HCT116 (cell line): ENCODE measurements around the gene CLOCK. TPM values are rescaled to one million over a fixed set of nuclear protein-coding genes. Genes with fewer than 3 reads are reported as not detected.

Experiments used
- ATAC-seq: fragments of 200-7000 bp; cut with Tn5 transposase; 2 replicates; pipeline ENCODE4 v1.9.1; 2020; ENCODE audit warnings: mild to moderate bottlenecking, moderate library complexity
- BruUV-seq: library from RNA; stranded (reverse); fragments of 400-500 nt; replicated peaks from 2 replicates; lab custom pipeline; 2021; lab: Mats Ljungman, UMichigan
- CTCF ChIA-PET: fragments of 300-600 bp; sonication (Branson Sonifier 250); formaldehyde crosslinking; loops from one replicate; lab custom pipeline; 2021; ENCODE audit warnings: antibody characterized with exemption; lab: Charles Lee
- POLR2A ChIA-PET: fragments of 300-600, 350-600 bp; sonication (Branson Sonifier 250); formaldehyde crosslinking; loops from one replicate; lab custom pipeline; 2021; ENCODE audit warnings: antibody characterized with exemption; lab: Charles Lee
- RAD21 ChIA-PET, 2 experiments: fragments of 300-600 bp; sonication (Branson Sonifier 250); formaldehyde crosslinking; loops; one replicate each; lab custom pipeline; 2023; ENCODE audit warnings: low total read pairs in 2 of 2; ENCODE audit not compliant: uncharacterized antibody in 2 of 2, unreplicated experiment in 2 of 2, low non-redundant PET in 1 of 2; lab: Charles Lee
- DNase-seq: peaks from one replicate; pipeline ENCODE4 v3.0.0-alpha.2; 2010; ENCODE audit warnings: low read depth, low spot score
- H2AFZ ChIP-seq: fragments of 200-600 bp; shearing (Covaris generic), sonication (generic); 2 replicates; pipeline ENCODE4 v1.6.1; 2017; ENCODE audit warnings: low read depth, mixed run types, mixed read lengths, antibody characterized with exemption, low read length; ENCODE audit not compliant: poor library complexity, severe bottlenecking
- H3K27ac ChIP-seq: 2 replicates; pipeline ENCODE4 v1.5.1; 2012; ENCODE audit warnings: low read depth, low read length
- H3K27me3 ChIP-seq: fragments of 200-600 bp; sonication (generic); 2 replicates; pipeline ENCODE4 v1.6.1; 2016; ENCODE audit warnings: mixed run types, low read length, mixed read lengths; ENCODE audit not compliant: insufficient read depth
- H3K36me3 ChIP-seq, 2 experiments: fragments of 200-500 bp in 1 of 2; fragments of 200-600 bp in 1 of 2; sonication (Bioruptor generic) in 1 of 2; sonication (generic) in 1 of 2; 2 replicates each; pipeline versions ENCODE4 v1.5.1 to v1.6.1; 2014 to 2016; ENCODE audit warnings: low read length in 2 of 2, inconsistent platforms in 1 of 2, mixed read lengths in 1 of 2, mixed run types in 1 of 2; ENCODE audit not compliant: insufficient read depth in 2 of 2, control insufficient read depth in 1 of 2
- H3K4me1 ChIP-seq, 2 experiments: fragments of 200-600 bp in 1 of 2; sonication (generic) in 1 of 2; 2 replicates each; pipeline versions ENCODE4 v1.5.1 to v1.6.1; 2012 to 2017; ENCODE audit warnings: low read length in 2 of 2, inconsistent platforms in 1 of 2, mild to moderate bottlenecking in 1 of 2, mixed read lengths in 1 of 2, mixed run types in 1 of 2, moderate library complexity in 1 of 2; ENCODE audit not compliant: insufficient read depth in 2 of 2, control insufficient read depth in 1 of 2
- H3K4me2 ChIP-seq: fragments of 200-600 bp; sonication (generic); 2 replicates; pipeline ENCODE4 v1.6.1; 2017; ENCODE audit warnings: mixed run types, low read length, mixed read lengths
- H3K4me3 ChIP-seq, 2 experiments: fragments of 200-600 bp in 1 of 2; sonication (generic) in 1 of 2; replicated peaks in 1 of 2; 2 replicates each; pipeline ENCODE4 v1.5.1; 2011 to 2016; ENCODE audit warnings: low read length in 2 of 2, control low read depth in 1 of 2, low read depth in 1 of 2, mild to moderate bottlenecking in 1 of 2, mixed read lengths in 1 of 2, mixed run types in 1 of 2
- H3K79me2 ChIP-seq: fragments of 200-600 bp; sonication (generic); 2 replicates; pipeline ENCODE4 v1.6.1; 2017; ENCODE audit warnings: mild to moderate bottlenecking, mixed run types, low read length, moderate library complexity, mixed read lengths; ENCODE audit not compliant: insufficient read depth
- H3K9ac ChIP-seq: fragments of 200-600 bp; sonication (generic); 2 replicates; pipeline ENCODE4 v1.6.1; 2016; ENCODE audit warnings: low read length, mixed read lengths
- H3K9me2 ChIP-seq: fragments of 200-600 bp; sonication (generic), shearing (Covaris generic); 2 replicates; pipeline ENCODE4 v1.6.1; 2017; ENCODE audit warnings: mixed run types, mild to moderate bottlenecking, moderate library complexity; ENCODE audit not compliant: insufficient read depth
- H3K9me3 ChIP-seq, 2 experiments: fragments of 200-500 bp in 1 of 2; fragments of 200-600 bp in 1 of 2; sonication (Bioruptor generic) in 1 of 2; sonication (generic) in 1 of 2; 2 replicates each; pipeline ENCODE4 v1.6.1; 2014 to 2017; ENCODE audit warnings: low read length in 2 of 2, mixed read lengths in 2 of 2, inconsistent platforms in 1 of 2, low read depth in 1 of 2, mild to moderate bottlenecking in 1 of 2, mixed run types in 1 of 2, moderate library complexity in 1 of 2; ENCODE audit not compliant: control insufficient read depth in 1 of 2, insufficient read depth in 1 of 2
- H4K20me1 ChIP-seq: fragments of 200-600 bp; sonication (generic), shearing (Covaris generic); 2 replicates; pipeline ENCODE4 v1.6.1; 2017; ENCODE audit warnings: mixed run types, mild to moderate bottlenecking, moderate library complexity; ENCODE audit not compliant: insufficient read depth
- CBX3 ChIP-seq: IDR thresholded peaks from 2 replicates; pipeline ENCODE4 v1.6.1; 2012; ENCODE audit warnings: low read depth
- CEBPB ChIP-seq: IDR thresholded peaks from 2 replicates; pipeline ENCODE4 v1.6.1; 2012; ENCODE audit warnings: low read depth
- EGR1 ChIP-seq: IDR thresholded peaks from 2 replicates; pipeline ENCODE4 v1.6.1; 2012; ENCODE audit warnings: low read depth
- ELF1 ChIP-seq: IDR thresholded peaks from 2 replicates; pipeline ENCODE4 v1.6.1; 2012; ENCODE audit warnings: low read depth, borderline replicate concordance
- EZH2 ChIP-seq: fragments of 200-600 bp; sonication (generic); IDR thresholded peaks from 2 replicates; pipeline ENCODE4 v1.6.1; 2017; ENCODE audit warnings: antibody characterized with exemption, mixed run types
- EZH2phosphoT487 ChIP-seq: fragments of 200-600 bp; IDR thresholded peaks from 2 replicates; pipeline ENCODE4 v1.6.1; 2018; ENCODE audit warnings: antibody characterized with exemption, borderline replicate concordance
- JUND ChIP-seq: IDR thresholded peaks from 2 replicates; pipeline ENCODE4 v1.6.1; 2012
- POLR2A ChIP-seq: IDR thresholded peaks from 2 replicates; pipeline ENCODE4 v1.7.0; 2011; ENCODE audit warnings: borderline replicate concordance; ENCODE audit not compliant: insufficient read depth, insufficient read length; ENCODE audit errors: extremely low read depth
- SP1 ChIP-seq: IDR thresholded peaks from 2 replicates; pipeline ENCODE4 v1.6.1; 2012; ENCODE audit warnings: low read depth
- YY1 ChIP-seq: IDR thresholded peaks from 2 replicates; pipeline ENCODE4 v1.6.1; 2011; ENCODE audit warnings: low read length, low read depth, moderate library complexity, mild to moderate bottlenecking; ENCODE audit not compliant: insufficient replicate concordance; ENCODE audit errors: extremely low read depth
- ZFX ChIP-seq: fragments of 450-650 bp; IDR thresholded peaks from 2 replicates; pipeline ENCODE4 v1.6.1; 2017
- ZNF274 ChIP-seq: fragments of 200-500 bp; sonication (Bioruptor generic); IDR thresholded peaks from 2 replicates; pipeline ENCODE4 v1.6.1; 2014; ENCODE audit warnings: mild to moderate bottlenecking, low read depth, low read length, inconsistent platforms
- intact Hi-C: fragments of 100-400 bp; cut with micrococcal nuclease; formaldehyde crosslinking; loops from 2 replicates; pipeline ENCODE4 v1.10.0; 2022
- total RNA-seq: library from RNA; stranded (reverse); gene quantifications from one replicate; pipeline ENCODE4 v1.2.1, GENCODE V29; 2021; ENCODE audit not compliant: unreplicated experiment
- TF ChIP-seq, protein P1 (sequence below), 3 experiments: fragments of 200-600 bp in 1 of 3; sonication (generic) in 1 of 3; IDR thresholded peaks in 2 of 3; conservative IDR thresholded peaks in 1 of 3; 2 replicates each; pipeline ENCODE4 v1.5.1; 2012 to 2017; ENCODE audit warnings: low read depth in 2 of 3, low read length in 2 of 3, antibody characterized with exemption in 1 of 3, borderline replicate concordance in 1 of 3, control low read depth in 1 of 3, mild to moderate bottlenecking in 1 of 3, mixed read lengths in 1 of 3, mixed run types in 1 of 3, moderate library complexity in 1 of 3; ENCODE audit not compliant: insufficient read depth in 1 of 3
- TF ChIP-seq, protein P2 (sequence below): IDR thresholded peaks from 2 replicates; pipeline ENCODE4 v1.6.1; 2012
- TF ChIP-seq, protein P3 (sequence below): IDR thresholded peaks from 2 replicates; pipeline ENCODE4 v1.6.1; 2011; ENCODE audit warnings: mild to moderate bottlenecking, low read length, moderate library complexity; ENCODE audit not compliant: insufficient replicate concordance; ENCODE audit errors: extremely low read depth

Gene CLOCK
- total RNA-seq, 1 experiment from 2014 or later = 38.7 TPM

DNA sequence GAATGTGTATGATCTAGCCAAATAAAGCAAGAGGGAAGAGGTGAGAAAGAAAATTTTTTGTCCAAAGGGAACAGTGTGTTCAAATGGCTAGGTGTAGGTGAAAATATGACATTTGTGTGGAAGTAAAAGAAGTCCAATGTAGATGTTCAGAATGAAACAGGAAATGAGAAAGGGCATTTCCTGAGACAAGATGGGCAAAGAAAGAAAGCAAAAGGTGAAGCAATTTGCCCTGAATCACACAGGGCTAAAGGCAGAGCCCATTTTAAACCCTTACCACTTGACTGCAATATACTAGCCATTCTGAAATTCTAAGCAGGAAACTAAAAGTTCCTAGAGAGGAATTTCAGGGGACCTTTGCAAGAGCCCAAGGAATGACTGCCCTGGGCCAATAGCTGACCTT, 36.0 kb downstream of the CLOCK start:
- Histone ChIP-seq H3K4me2 (no peak overlapping the region), H3K27me3 (no peaks in the 10 kb centered on the region), H3K36me3 (peaks cover 0 to 3% of the 10 kb centered on the region in 2 experiments; a peak in 1 of 4 replicates), H3K27ac (no peak overlapping the region), H4K20me1 (no peaks in the 10 kb centered on the region), H2AFZ (no peak overlapping the region), H3K9me3 (no peaks in the 10 kb centered on the region), H3K9ac (no peak overlapping the region), H3K4me3 (no peak overlapping the region), H3K79me2 (peaks cover 52% of the 10 kb centered on the region), H3K9me2 (no peaks in the 10 kb centered on the region), H3K4me1 (no peaks in the 10 kb centered on the region)
- ChIA-PET CTCF (no interaction called here), RAD21 (no interaction called here), POLR2A (no interaction called here)
- no TSS peak for BruUV-seq
- ATAC-seq (no peak), DNase-seq (no peak)
- intact Hi-C loops = no loop called here
- TF ChIP-seq CEBPB (no peak), ZFX (no peak), EZH2 (no peak), POLR2A (no peak)

DNA sequence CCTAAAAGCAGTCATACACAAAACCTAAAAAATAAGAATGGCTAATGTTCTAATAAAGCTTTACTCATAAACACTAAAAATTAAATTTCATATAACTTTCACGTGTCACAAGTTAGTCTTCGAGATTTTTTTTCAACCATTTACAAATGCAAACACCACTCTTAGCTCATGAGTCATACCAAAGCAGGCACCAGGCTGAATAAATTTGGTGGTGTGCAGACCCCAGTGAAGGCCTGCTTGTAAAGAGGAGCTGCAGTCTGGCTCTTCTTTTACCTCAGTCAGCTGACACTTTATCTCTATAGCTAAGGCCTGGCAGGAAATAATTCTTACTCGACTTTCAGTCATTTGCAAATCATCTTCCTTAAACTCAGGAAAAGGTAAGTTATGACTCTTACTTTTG, 37.4 kb downstream of the CLOCK start:
- no peak for ATAC-seq
- DNase-seq = no peak
- Histone ChIP-seq H3K4me2 (no peak overlapping the region), H3K79me2 (peaks cover 60% of the 10 kb centered on the region), H3K27me3 (no peaks in the 10 kb centered on the region), H3K9me2 (no peaks in the 10 kb centered on the region), H3K27ac (no peak overlapping the region), H3K9me3 (no peaks in the 10 kb centered on the region), H3K4me3 (no peak overlapping the region), H3K9ac (no peak overlapping the region), H3K36me3 (peaks cover 0 to 4% of the 10 kb centered on the region in 2 experiments; a peak in 1 of 4 replicates), H4K20me1 (no peaks in the 10 kb centered on the region), H3K4me1 (peaks cover 0 to 10% of the 10 kb centered on the region in 2 experiments; a peak in 2 of 4 replicates), H2AFZ (no peak overlapping the region)
- ChIA-PET CTCF (no interaction called here), POLR2A (no interaction called here), RAD21 (no interaction called here)
- no TSS peak for BruUV-seq
- intact Hi-C loops = no loop called here
- no peak for TF ChIP-seq YY1
- TF ChIP-seq POLR2A = no peak
- TF ChIP-seq, protein P1, sequence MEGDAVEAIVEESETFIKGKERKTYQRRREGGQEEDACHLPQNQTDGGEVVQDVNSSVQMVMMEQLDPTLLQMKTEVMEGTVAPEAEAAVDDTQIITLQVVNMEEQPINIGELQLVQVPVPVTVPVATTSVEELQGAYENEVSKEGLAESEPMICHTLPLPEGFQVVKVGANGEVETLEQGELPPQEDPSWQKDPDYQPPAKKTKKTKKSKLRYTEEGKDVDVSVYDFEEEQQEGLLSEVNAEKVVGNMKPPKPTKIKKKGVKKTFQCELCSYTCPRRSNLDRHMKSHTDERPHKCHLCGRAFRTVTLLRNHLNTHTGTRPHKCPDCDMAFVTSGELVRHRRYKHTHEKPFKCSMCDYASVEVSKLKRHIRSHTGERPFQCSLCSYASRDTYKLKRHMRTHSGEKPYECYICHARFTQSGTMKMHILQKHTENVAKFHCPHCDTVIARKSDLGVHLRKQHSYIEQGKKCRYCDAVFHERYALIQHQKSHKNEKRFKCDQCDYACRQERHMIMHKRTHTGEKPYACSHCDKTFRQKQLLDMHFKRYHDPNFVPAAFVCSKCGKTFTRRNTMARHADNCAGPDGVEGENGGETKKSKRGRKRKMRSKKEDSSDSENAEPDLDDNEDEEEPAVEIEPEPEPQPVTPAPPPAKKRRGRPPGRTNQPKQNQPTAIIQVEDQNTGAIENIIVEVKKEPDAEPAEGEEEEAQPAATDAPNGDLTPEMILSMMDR (IDR thresholded peaks at IDR 0.05 in 2 of 3, conservative IDR thresholded peaks at IDR 0.05 in 1 of 3; ENCODE audit: borderline replicate concordance in 1 of 3, insufficient read depth in 1 of 3, low read depth in 2 of 3, low read length in 2 of 3) = no peak
- TF ChIP-seq, protein P2, sequence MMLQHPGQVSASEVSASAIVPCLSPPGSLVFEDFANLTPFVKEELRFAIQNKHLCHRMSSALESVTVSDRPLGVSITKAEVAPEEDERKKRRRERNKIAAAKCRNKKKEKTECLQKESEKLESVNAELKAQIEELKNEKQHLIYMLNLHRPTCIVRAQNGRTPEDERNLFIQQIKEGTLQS = no peak
- TF ChIP-seq ELF1 = no peak
- TF ChIP-seq JUND = no peak
- no peak for TF ChIP-seq SP1
- no peak for TF ChIP-seq CBX3
- TF ChIP-seq, protein P3, sequence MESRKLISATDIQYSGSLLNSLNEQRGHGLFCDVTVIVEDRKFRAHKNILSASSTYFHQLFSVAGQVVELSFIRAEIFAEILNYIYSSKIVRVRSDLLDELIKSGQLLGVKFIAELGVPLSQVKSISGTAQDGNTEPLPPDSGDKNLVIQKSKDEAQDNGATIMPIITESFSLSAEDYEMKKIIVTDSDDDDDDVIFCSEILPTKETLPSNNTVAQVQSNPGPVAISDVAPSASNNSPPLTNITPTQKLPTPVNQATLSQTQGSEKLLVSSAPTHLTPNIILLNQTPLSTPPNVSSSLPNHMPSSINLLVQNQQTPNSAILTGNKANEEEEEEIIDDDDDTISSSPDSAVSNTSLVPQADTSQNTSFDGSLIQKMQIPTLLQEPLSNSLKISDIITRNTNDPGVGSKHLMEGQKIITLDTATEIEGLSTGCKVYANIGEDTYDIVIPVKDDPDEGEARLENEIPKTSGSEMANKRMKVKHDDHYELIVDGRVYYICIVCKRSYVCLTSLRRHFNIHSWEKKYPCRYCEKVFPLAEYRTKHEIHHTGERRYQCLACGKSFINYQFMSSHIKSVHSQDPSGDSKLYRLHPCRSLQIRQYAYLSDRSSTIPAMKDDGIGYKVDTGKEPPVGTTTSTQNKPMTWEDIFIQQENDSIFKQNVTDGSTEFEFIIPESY = no peak
- no peak for TF ChIP-seq EZH2phosphoT487
- TF ChIP-seq EGR1 = no peak
- TF ChIP-seq ZNF274 = no peak
